GM12878 (cell line): ENCODE results near the gene CIROP. TPM values are rescaled to one million over a fixed set of nuclear protein-coding genes. Genes with fewer than 3 reads are reported as not detected.
A peak's percentile ranks its signal among the peaks of the same experiment; 100 is the strongest.

ENCODE experiments used
- ATAC-seq: fragments of 200-7000 bp; cut with Tn5 transposase; 3 replicates; pipeline ENCODE4 v1.9.1; 2020; ENCODE audit warnings: mild to moderate bottlenecking, moderate library complexity
- BruUV-seq: library from RNA; stranded (reverse); fragments of 400-500 nt; replicated peaks from 2 replicates; lab custom pipeline; 2021; lab: Mats Ljungman, UMichigan
- CTCF ChIA-PET: fragments of 300-600 bp; sonication (Branson Sonifier 250); formaldehyde crosslinking; extraction: SDS; loops from one replicate; lab custom pipeline; 2021; ENCODE audit warnings: inconsistent platforms; lab: Yijun Ruan, JAX
- POLR2A ChIA-PET: fragments of 350-600 bp; formaldehyde crosslinking; extraction: SDS; loops from one replicate; lab custom pipeline; 2021; ENCODE audit warnings: inconsistent platforms; lab: Charles Lee
- RAD21 ChIA-PET: fragments of 300-600 bp; sonication (Branson Sonifier 250); formaldehyde crosslinking; loops from one replicate; lab custom pipeline; 2023; ENCODE audit warnings: antibody characterized with exemption; ENCODE audit not compliant: unreplicated experiment; lab: Charles Lee
- SMC1A ChIA-PET: fragments of 300-600 bp; sonication (Branson Sonifier 250); formaldehyde crosslinking; loops from one replicate; lab custom pipeline; 2023; ENCODE audit not compliant: unreplicated experiment, uncharacterized antibody; lab: Charles Lee
- DNase-seq: peaks from one replicate; pipeline ENCODE4 v3.0.0-alpha.2; 2011; ENCODE audit warnings: low read depth, low spot score
- FAIRE-seq: peaks from 3 replicates; lab custom pipeline; 2011; peaks lifted over from hg19 to GRCh38; lab: Jason Lieb, UNC
- H2AFZ ChIP-seq: 2 replicates; pipeline ENCODE4 v1.6.0; 2011; ENCODE audit warnings: low read depth, low read length, control low read depth; ENCODE audit not compliant: control insufficient read depth
- H3K27ac ChIP-seq: 2 replicates; pipeline ENCODE4 v1.5.1; 2011; ENCODE audit warnings: control low read depth; ENCODE audit not compliant: control insufficient read depth, insufficient read depth
- H3K27me3 ChIP-seq, 2 experiments: replicated peaks in 1 of 2; 2 replicates each; pipeline versions ENCODE4 v1.6.0 to v1.6.1; 2011; ENCODE audit warnings: low read length in 1 of 2; ENCODE audit not compliant: control insufficient read depth in 2 of 2, insufficient read depth in 2 of 2
- H3K36me3 ChIP-seq, 2 experiments: 2 replicates each; pipeline ENCODE4 v1.5.1; 2011; ENCODE audit warnings: low read length in 1 of 2; ENCODE audit not compliant: control insufficient read depth in 2 of 2, insufficient read depth in 2 of 2
- H3K4me1 ChIP-seq: 2 replicates; pipeline ENCODE4 v1.6.1; 2011; ENCODE audit warnings: mild to moderate bottlenecking, low read length, moderate library complexity, mixed read lengths; ENCODE audit not compliant: control insufficient read depth, insufficient read depth
- H3K4me2 ChIP-seq: 2 replicates; pipeline ENCODE4 v1.6.0; 2011; ENCODE audit warnings: control low read depth; ENCODE audit not compliant: control insufficient read depth, insufficient read depth
- H3K4me3 ChIP-seq: fragments of 200-600 bp; sonication (generic); 2 replicates; pipeline ENCODE4 v1.5.1; 2016
- H3K79me2 ChIP-seq: 2 replicates; pipeline ENCODE4 v1.6.0; 2011; ENCODE audit warnings: low read length; ENCODE audit not compliant: control insufficient read depth, insufficient read depth
- H3K9ac ChIP-seq: 2 replicates; pipeline ENCODE4 v1.8.0; 2011; ENCODE audit warnings: low read length, control low read depth, mixed read lengths; ENCODE audit not compliant: control insufficient read depth, insufficient read depth
- H3K9me3 ChIP-seq: replicated peaks from 3 replicates; pipeline ENCODE4 v1.5.1; 2011; ENCODE audit warnings: mild to moderate bottlenecking, low read length; ENCODE audit not compliant: control insufficient read depth, insufficient read depth
- H4K20me1 ChIP-seq: 2 replicates; pipeline ENCODE4 v1.6.0; 2011; ENCODE audit not compliant: control insufficient read depth, insufficient read depth
- CBX5 ChIP-seq: sonication (generic); IDR thresholded peaks from 2 replicates; pipeline ENCODE4 v1.6.1; 2016; ENCODE audit warnings: low read depth, moderate library complexity, mild to moderate bottlenecking, inconsistent platforms
- CREB1 ChIP-seq: IDR thresholded peaks from 2 replicates; pipeline ENCODE4 v1.6.1; 2012; ENCODE audit warnings: low read depth, mild to moderate bottlenecking, inconsistent platforms
- CREM ChIP-seq: IDR thresholded peaks from 2 replicates; pipeline ENCODE4 v1.6.1; 2014; ENCODE audit warnings: antibody characterized with exemption, low read depth
- E2F8 ChIP-seq: fragments of 450-650 bp; IDR thresholded peaks from 2 replicates; pipeline ENCODE4 v1.6.1; 2018; ENCODE audit warnings: mild to moderate bottlenecking, low read depth, moderate library complexity; ENCODE audit not compliant: partially characterized antibody
- E4F1 ChIP-seq: fragments of 450-650 bp; IDR thresholded peaks from 2 replicates; pipeline ENCODE4 v1.6.1; 2018; ENCODE audit warnings: borderline replicate concordance, mild to moderate bottlenecking; ENCODE audit not compliant: partially characterized antibody
- EGR1 ChIP-seq, 2 experiments: IDR thresholded peaks; 1 replicate in 1 of 2; 2 replicates in 1 of 2; pipeline ENCODE4 v1.6.1; 2011 to 2012; ENCODE audit warnings: low read depth in 2 of 2, low read length in 2 of 2, borderline replicate concordance in 1 of 2, mild to moderate bottlenecking in 1 of 2, moderate library complexity in 1 of 2
- HDAC2 ChIP-seq: fragments of 200-600 bp; sonication (generic); IDR thresholded peaks from 2 replicates; pipeline ENCODE4 v1.6.1; 2017
- KDM1A ChIP-seq: fragments of 200-600 bp; sonication (generic); IDR thresholded peaks from 2 replicates; pipeline ENCODE4 v1.6.1; 2016; ENCODE audit warnings: borderline replicate concordance
- NFIC ChIP-seq: IDR thresholded peaks from 2 replicates; pipeline ENCODE4 v1.6.1; 2012; ENCODE audit warnings: low read depth, mild to moderate bottlenecking, inconsistent platforms, low read length, moderate library complexity
- NR2C2 ChIP-seq: IDR thresholded peaks from 2 replicates; pipeline ENCODE4 v1.6.1; 2011; ENCODE audit warnings: borderline replicate concordance, low read depth; ENCODE audit not compliant: control insufficient read depth, insufficient read length
- NR2F1 ChIP-seq: fragments of 450-650 bp; conservative IDR thresholded peaks from 2 replicates; pipeline ENCODE4 v1.6.1; 2017; ENCODE audit warnings: mild to moderate bottlenecking
- PAX8 ChIP-seq: fragments of 450-650 bp; IDR thresholded peaks from 2 replicates; pipeline ENCODE4 v1.6.1; 2017; ENCODE audit warnings: mild to moderate bottlenecking, moderate library complexity
- POLR2AphosphoS2 ChIP-seq: IDR thresholded peaks from 2 replicates; pipeline ENCODE4 v1.6.1; 2011; ENCODE audit warnings: low read depth, mild to moderate bottlenecking, low read length, improper control_type of control experiment, moderate library complexity
- RCOR1 ChIP-seq: conservative IDR thresholded peaks from 2 replicates; pipeline ENCODE4 v1.6.1; 2012; ENCODE audit warnings: low read depth, low read length, improper control_type of control experiment
- WRNIP1 ChIP-seq: IDR thresholded peaks from 2 replicates; pipeline ENCODE4 v1.6.1; 2011; ENCODE audit warnings: low read depth, low read length, improper control_type of control experiment, borderline replicate concordance
- WGBS: methylation state at CpG from one replicate; pipeline ENCODE4 v1.1.6; 2016; ENCODE audit warnings: low lambda C conversion rate; ENCODE audit not compliant: insufficient replicate concordance, insufficient coverage; ENCODE audit errors: missing lambda C conversion rate; 5-methylcytosine and 5-hydroxymethylcytosine counted together
- in situ Hi-C: fragments of 300-500 bp; cut with MboI; formaldehyde crosslinking; loops from 9 replicates; pipeline ENCODE4 v1.14.3; 2018; ENCODE audit warnings: mixed read lengths
- intact Hi-C: fragments of 100-400 bp; cut with micrococcal nuclease; formaldehyde crosslinking; loops from one replicate; pipeline ENCODE4 v1.14.2; 2022; ENCODE audit not compliant: unreplicated experiment
- polyA plus RNA-seq, 11 experiments: library from polyadenylated mRNA; depleted of rRNA in 4 of 11; unstranded in 6 of 11; stranded (reverse) in 5 of 11; fragments of >200 nt; fragmentation: Nextera tagmentation in 4 of 11; fragmentation: Illumina TruSeq in 1 of 11; extraction: Ambion mirVana in 4 of 11; extraction: Trizol in 1 of 11; gene quantifications; 1 replicate in 1 of 11; 2 replicates in 10 of 11; pipeline versions ENCODE4 v1.2.1 to v1.2.3, GENCODE V29; 2011 to 2016; ENCODE audit warnings: inconsistent platforms in 2 of 11, missing spikeins in 2 of 11, low read depth in 1 of 11
- total RNA-seq, 4 experiments: library from RNA; depleted of rRNA in 3 of 4; stranded (reverse); fragments of >200 nt in 3 of 4; fragmentation: Illumina TruSeq in 1 of 4; extraction: Trizol in 1 of 4; gene quantifications; 2 replicates each; pipeline versions ENCODE4 v1.2.1 to v1.2.3, GENCODE V29; 2013 to 2021
- TF ChIP-seq, protein P1 (sequence below): fragments of 450-650 bp; IDR thresholded peaks from 2 replicates; pipeline ENCODE4 v1.6.1; 2016; ENCODE audit warnings: mild to moderate bottlenecking

CIROP gene
- total and polyA plus RNA-seq, 10 of the 15 experiments (the other 5 are each of a cell fraction or from before 2014, with no cell fraction given) = not detected

GRCh38 chr14:23122086-23122485, 17.3 kb upstream of the CIROP start (continued):
- no peak for TF ChIP-seq CBX5
- no peak for TF ChIP-seq WRNIP1

DNA sequence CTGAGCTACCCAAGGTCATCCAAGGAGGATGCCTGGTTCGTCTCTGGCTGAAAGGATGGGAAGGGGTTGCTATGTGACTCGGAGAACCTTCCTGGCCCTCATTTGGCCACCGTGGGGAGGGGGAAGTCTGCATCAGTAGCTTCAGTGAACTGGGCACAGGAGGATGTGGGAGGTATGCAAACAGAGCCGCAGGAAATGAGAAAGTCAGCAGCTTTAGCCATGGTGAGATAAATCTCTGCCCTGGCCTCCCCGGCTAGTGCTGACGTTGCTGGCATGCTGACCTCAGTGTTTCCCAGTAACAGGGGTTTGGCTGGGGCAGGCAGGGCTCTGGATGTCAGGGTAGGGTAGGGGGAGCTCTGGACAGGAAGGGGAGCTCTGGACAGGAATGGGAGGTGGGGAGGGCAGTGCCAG, 16.6 kb upstream of the CIROP start:
- H3K4me3 ChIP-seq = no peak overlapping the region; the same call in 1 of the 2 replicates
- intact Hi-C loops = loop anchor here (2.0 kb wide), 2 partner anchors 179 to 259 kb away; no protein-coding TSS in a partner anchor
- FAIRE-seq = peak; percentile 73
- in situ Hi-C loops = loop anchor here (10.0 kb wide), 1 partner anchor 63 kb away; the partner anchor contains the start of gene SLC7A8
- no peak overlapping the region for H3K9ac ChIP-seq
- ChIA-PET CTCF (interaction anchor here (0.8 to 6.4 kb wide), 44 partner anchors 9 to 438 kb away, joined by 3 to 127 read pairs (median 6); partner anchors contain the start of genes ACIN1, C14orf119, CDH24 and CMTM5), POLR2A (interaction anchor here (1.4 kb wide), 1 partner anchor 27 kb away, joined by 3 read pairs; the partner anchor contains the start of gene ACIN1), RAD21 (interaction anchor here (0.5 to 2.3 kb wide), 21 partner anchors 9 to 438 kb away, joined by 3 to 15 read pairs (median 4); partner anchors contain the start of genes ACIN1, C14orf119 and PABPN1), SMC1A (interaction anchor here (0.9 to 3.2 kb wide), 15 partner anchors 9 to 259 kb away, joined by 3 to 34 read pairs (median 7); partner anchors contain the start of genes ACIN1, C14orf119 and SLC7A8)
- no peaks in the 10 kb centered on the region; a peak in 2 of 4 replicates for H3K27me3 ChIP-seq
- H3K36me3 ChIP-seq = no peaks in the 10 kb centered on the region
- no peaks in the 10 kb centered on the region for H4K20me1 ChIP-seq
- 1% methylated on average over 6 of the region's 6 CpGs for WGBS
- BruUV-seq = no TSS peak
- peaks cover 20% of the 10 kb centered on the region for H3K4me1 ChIP-seq
- DNase-seq = no peak
- H3K79me2 ChIP-seq = no peaks in the 10 kb centered on the region
- no peak overlapping the region for H3K27ac ChIP-seq
- peak overlapping the region; percentile 91 for H2AFZ ChIP-seq
- no peaks in the 10 kb centered on the region for H3K9me3 ChIP-seq
- ATAC-seq = peak; percentile 38
- H3K4me2 ChIP-seq = peak overlapping the region; percentile 90
- TF ChIP-seq HDAC2 (no peak), PAX8 (no peak), E2F8 (no peak), NFIC (no peak), NR2F1 (no peak), CREM (0 out of 2 replicates have a peak, but pooled peaks have one; percentile 18), EGR1 (IDR thresholded peaks at IDR 0.05; ENCODE audit: borderline replicate concordance in 1 of 2, low read depth in 2 of 2, low read length in 2 of 2) (no peak), CREB1 (no peak), POLR2AphosphoS2 (no peak), E4F1 (no peak), RCOR1 (no peak), KDM1A (no peak), NR2C2 (no peak)
- TF ChIP-seq, protein P1, sequence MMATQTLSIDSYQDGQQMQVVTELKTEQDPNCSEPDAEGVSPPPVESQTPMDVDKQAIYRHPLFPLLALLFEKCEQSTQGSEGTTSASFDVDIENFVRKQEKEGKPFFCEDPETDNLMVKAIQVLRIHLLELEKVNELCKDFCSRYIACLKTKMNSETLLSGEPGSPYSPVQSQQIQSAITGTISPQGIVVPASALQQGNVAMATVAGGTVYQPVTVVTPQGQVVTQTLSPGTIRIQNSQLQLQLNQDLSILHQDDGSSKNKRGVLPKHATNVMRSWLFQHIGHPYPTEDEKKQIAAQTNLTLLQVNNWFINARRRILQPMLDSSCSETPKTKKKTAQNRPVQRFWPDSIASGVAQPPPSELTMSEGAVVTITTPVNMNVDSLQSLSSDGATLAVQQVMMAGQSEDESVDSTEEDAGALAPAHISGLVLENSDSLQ = no peak
